ENCODE measurements around the gene TBC1D5. TPM values are rescaled to one million over a fixed set of nuclear protein-coding genes. Genes with fewer than 3 reads are reported as not detected.

TBC1D5 gene
- total RNA-seq, 1 donor from 2014 or later = 67.1 TPM

DNA sequence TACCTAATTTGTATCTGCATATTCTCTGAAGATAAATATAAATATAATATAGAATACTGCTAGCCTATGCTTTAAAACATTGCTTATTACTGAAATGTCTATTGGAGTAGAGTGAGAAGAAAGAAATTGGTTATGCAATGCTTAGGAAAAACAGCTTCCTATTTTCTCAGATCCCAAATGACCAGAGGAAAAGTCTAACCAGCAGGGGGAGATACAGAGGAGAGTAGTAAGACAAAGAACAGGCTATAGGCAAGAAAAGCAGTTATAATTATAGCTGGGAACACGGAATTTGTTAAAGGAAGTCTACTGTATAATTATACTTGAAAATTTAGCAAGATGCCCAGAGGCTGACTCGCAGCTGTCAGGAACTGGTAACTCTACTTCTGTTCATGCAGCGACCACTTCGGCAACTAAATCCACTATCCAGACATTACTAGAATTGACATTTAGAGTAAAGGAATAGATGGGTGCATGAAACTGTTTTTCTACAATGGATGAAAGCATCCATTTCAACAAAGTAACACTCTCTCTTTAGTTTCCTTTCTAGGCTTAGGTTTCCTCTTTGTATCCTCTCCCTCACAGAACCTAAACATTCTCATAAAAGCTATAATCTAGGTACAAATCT lies 97.2 kb downstream of the TBC1D5 start:
- DNase-seq (ENCODE audit: low read depth) = peak; percentile 76
- no peak for FAIRE-seq
- Histone ChIP-seq H3K4me3 (ENCODE audit: low read depth, low read length) (no peak overlapping the region), H3K27me3 (ENCODE audit: control insufficient read depth, insufficient read depth, low read length) (no peaks in the 10 kb centered on the region), H3K36me3 (ENCODE audit: control insufficient read depth, insufficient read depth, low read length) (no peaks in the 10 kb centered on the region)
- TF ChIP-seq, protein P1, sequence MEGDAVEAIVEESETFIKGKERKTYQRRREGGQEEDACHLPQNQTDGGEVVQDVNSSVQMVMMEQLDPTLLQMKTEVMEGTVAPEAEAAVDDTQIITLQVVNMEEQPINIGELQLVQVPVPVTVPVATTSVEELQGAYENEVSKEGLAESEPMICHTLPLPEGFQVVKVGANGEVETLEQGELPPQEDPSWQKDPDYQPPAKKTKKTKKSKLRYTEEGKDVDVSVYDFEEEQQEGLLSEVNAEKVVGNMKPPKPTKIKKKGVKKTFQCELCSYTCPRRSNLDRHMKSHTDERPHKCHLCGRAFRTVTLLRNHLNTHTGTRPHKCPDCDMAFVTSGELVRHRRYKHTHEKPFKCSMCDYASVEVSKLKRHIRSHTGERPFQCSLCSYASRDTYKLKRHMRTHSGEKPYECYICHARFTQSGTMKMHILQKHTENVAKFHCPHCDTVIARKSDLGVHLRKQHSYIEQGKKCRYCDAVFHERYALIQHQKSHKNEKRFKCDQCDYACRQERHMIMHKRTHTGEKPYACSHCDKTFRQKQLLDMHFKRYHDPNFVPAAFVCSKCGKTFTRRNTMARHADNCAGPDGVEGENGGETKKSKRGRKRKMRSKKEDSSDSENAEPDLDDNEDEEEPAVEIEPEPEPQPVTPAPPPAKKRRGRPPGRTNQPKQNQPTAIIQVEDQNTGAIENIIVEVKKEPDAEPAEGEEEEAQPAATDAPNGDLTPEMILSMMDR (IDR thresholded peaks at IDR 0.05; ENCODE audit: insufficient read depth, low read length, severe bottlenecking) = peak; percentile 63

DNA sequence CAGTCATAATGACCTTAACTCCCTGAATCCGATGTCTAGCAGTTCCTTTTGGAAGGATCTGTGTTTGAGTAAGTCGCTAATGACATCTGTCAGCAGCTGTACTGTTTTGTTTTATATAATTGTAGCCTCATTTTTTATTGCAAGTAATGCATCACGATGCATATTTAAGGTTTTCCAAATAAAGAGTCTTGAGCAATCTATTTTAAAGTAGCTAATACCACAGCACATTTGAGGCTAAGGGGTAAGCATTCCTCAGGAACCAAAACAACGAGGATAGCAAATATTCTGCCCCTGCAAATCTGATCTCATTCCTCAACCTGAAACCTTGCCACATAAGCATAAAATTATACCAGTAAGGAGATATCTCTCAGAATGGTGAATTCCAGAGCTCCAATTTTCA lies 98.7 kb downstream of the TBC1D5 start:
- TF ChIP-seq, protein P1 (IDR thresholded peaks at IDR 0.05; ENCODE audit: insufficient read depth, low read length, severe bottlenecking) = no peak
- no peaks in the 10 kb centered on the region for H3K27me3 ChIP-seq (ENCODE audit: control insufficient read depth, insufficient read depth, low read length)
- DNase-seq (ENCODE audit: low read depth) (no peak), FAIRE-seq (no peak)
- H3K36me3 ChIP-seq (ENCODE audit: control insufficient read depth, insufficient read depth, low read length) = no peaks in the 10 kb centered on the region
- no peak overlapping the region for H3K4me3 ChIP-seq (ENCODE audit: low read depth, low read length)

- no peak for FAIRE-seq
- Histone ChIP-seq H3K36me3 (ENCODE audit: control insufficient read depth, insufficient read depth, low read length) (no peaks in the 10 kb centered on the region), H3K4me3 (ENCODE audit: low read depth, low read length) (no peak overlapping the region), H3K27me3 (ENCODE audit: control insufficient read depth, insufficient read depth, low read length) (no peaks in the 10 kb centered on the region)
- no peak for DNase-seq (ENCODE audit: low read depth)
- TF ChIP-seq, protein P1 (IDR thresholded peaks at IDR 0.05; ENCODE audit: insufficient read depth, low read length, severe bottlenecking) = no peak
Observed at GRCh38 chr3:17642474-17642873, 100.0 kb downstream of the TBC1D5 start.

DNA sequence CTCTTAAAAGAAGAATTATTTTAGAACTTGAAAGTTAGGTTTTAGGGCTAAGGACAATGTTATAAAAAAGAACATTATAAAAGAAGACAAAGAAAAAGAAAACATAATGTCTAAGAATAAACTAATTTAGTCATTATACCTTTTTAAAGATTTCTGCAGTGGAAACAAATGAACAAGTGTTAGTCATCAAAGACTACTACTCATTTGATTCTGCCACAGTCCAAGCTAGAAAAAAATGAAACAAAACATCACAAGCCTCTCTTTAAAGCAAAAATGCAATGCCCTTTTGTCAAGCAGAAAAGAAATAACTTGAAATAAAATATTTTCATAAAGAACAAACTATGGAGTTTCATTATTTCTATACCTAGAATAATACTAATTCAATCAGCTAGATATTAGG lies 102.0 kb downstream of the TBC1D5 start:
- Histone ChIP-seq H3K4me3 (ENCODE audit: low read depth, low read length) (no peak overlapping the region), H3K36me3 (ENCODE audit: control insufficient read depth, insufficient read depth, low read length) (no peaks in the 10 kb centered on the region), H3K27me3 (ENCODE audit: control insufficient read depth, insufficient read depth, low read length) (no peaks in the 10 kb centered on the region)
- DNase-seq (ENCODE audit: low read depth) (peak; percentile 56), FAIRE-seq (no peak)
- TF ChIP-seq, protein P1 (IDR thresholded peaks at IDR 0.05; ENCODE audit: insufficient read depth, low read length, severe bottlenecking) = no peak

DNA sequence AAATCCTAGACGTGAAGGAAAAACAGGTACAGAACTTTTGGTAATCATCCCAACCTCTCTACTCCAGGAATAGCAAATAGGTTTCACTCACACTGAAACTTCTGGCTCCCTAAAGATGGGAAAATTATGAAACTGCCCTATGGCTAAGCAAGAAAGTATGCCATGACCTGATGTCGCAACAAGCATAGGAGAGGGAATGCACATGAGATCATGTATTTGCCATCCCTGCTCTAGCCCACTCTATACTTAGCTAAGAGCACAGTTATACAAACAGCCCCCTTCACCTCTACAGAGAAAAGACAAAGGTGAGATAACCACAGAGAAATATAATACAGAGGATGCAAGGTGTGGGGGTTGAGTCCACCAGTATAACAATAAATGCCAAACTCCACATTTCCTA lies 102.7 kb downstream of the TBC1D5 start:
- H3K27me3 ChIP-seq (ENCODE audit: control insufficient read depth, insufficient read depth, low read length) = no peaks in the 10 kb centered on the region
- DNase-seq (ENCODE audit: low read depth) = peak; percentile 92
- FAIRE-seq = no peak
- H3K36me3 ChIP-seq (ENCODE audit: control insufficient read depth, insufficient read depth, low read length) = no peaks in the 10 kb centered on the region
- H3K4me3 ChIP-seq (ENCODE audit: low read depth, low read length) = no peak overlapping the region
- TF ChIP-seq, protein P1 (IDR thresholded peaks at IDR 0.05; ENCODE audit: insufficient read depth, low read length, severe bottlenecking) = no peak

GRCh38 chr3:17639257-17639656 lies 103.2 kb downstream of the TBC1D5 start:
- TF ChIP-seq, protein P1 (IDR thresholded peaks at IDR 0.05; ENCODE audit: insufficient read depth, low read length, severe bottlenecking) = no peak
- Histone ChIP-seq H3K36me3 (ENCODE audit: control insufficient read depth, insufficient read depth, low read length) (no peaks in the 10 kb centered on the region), H3K27me3 (ENCODE audit: control insufficient read depth, insufficient read depth, low read length) (no peaks in the 10 kb centered on the region), H3K4me3 (ENCODE audit: low read depth, low read length) (no peak overlapping the region)
- DNase-seq (ENCODE audit: low read depth) = peak; percentile 83
- FAIRE-seq = no peak

Measured in bronchial epithelial cell (primary cell).